Panc1 (cell line): ENCODE data around the gene AP3S2. TPM values are rescaled to one million over a fixed set of nuclear protein-coding genes. Genes with fewer than 3 reads are reported as not detected.

Source experiments
- ATAC-seq: fragments of 200-7000 bp; cut with Tn5 transposase; 2 replicates; pipeline ENCODE4 v1.9.1; 2020; ENCODE audit warnings: mild to moderate bottlenecking, moderate library complexity
- BruUV-seq: library from RNA; stranded (reverse); fragments of 400-500 nt; replicated peaks from 2 replicates; lab custom pipeline; 2021; lab: Mats Ljungman, UMichigan
- CTCF ChIA-PET: fragments of 300-600 bp; sonication (Branson Sonifier 250); formaldehyde crosslinking; loops from one replicate; lab custom pipeline; 2022; ENCODE audit warnings: antibody characterized with exemption; lab: Charles Lee
- POLR2A ChIA-PET: fragments of 300-600 bp; sonication (Branson Sonifier 250); formaldehyde crosslinking; loops from one replicate; lab custom pipeline; 2022; ENCODE audit warnings: antibody characterized with exemption; lab: Charles Lee
- DNase-seq: peaks from one replicate; pipeline ENCODE4 v3.0.0-alpha.2; 2010; ENCODE audit warnings: low read depth, low spot score
- H3K27ac ChIP-seq: 2 replicates; pipeline ENCODE4 v1.5.1; 2011; ENCODE audit warnings: mild to moderate bottlenecking, low read length, inconsistent platforms
- H3K27me3 ChIP-seq: fragments of 200-500 bp; sonication (Bioruptor generic); 2 replicates; pipeline ENCODE4 v1.6.0; 2014; ENCODE audit warnings: low read length, inconsistent platforms; ENCODE audit not compliant: control insufficient read depth, insufficient read depth
- H3K36me3 ChIP-seq: fragments of 200-500 bp; sonication (Bioruptor generic); 2 replicates; pipeline ENCODE4 v1.5.1; 2014; ENCODE audit warnings: inconsistent platforms, mild to moderate bottlenecking, low read length, moderate library complexity; ENCODE audit not compliant: control insufficient read depth, insufficient read depth
- H3K4me1 ChIP-seq: 2 replicates; pipeline ENCODE4 v1.5.1; 2011; ENCODE audit warnings: inconsistent platforms, mild to moderate bottlenecking, low read length, moderate library complexity; ENCODE audit not compliant: control insufficient read depth, insufficient read depth
- H3K4me3 ChIP-seq, 2 experiments: 2 replicates each; pipeline ENCODE4 v1.5.1; 2011 to 2012; ENCODE audit warnings: low read depth in 2 of 2, low read length in 2 of 2, mild to moderate bottlenecking in 2 of 2, inconsistent platforms in 1 of 2, moderate library complexity in 1 of 2
- H3K9me3 ChIP-seq: fragments of 200-500 bp; sonication (Bioruptor generic); 2 replicates; pipeline ENCODE4 v1.5.1; 2014; ENCODE audit warnings: low read depth, mild to moderate bottlenecking, inconsistent platforms, low read length, moderate library complexity; ENCODE audit not compliant: control insufficient read depth, insufficient read depth
- POLR2AphosphoS5 ChIP-seq: IDR thresholded peaks from 2 replicates; pipeline ENCODE4 v1.6.1; 2012; ENCODE audit warnings: mild to moderate bottlenecking, low read depth, low read length, moderate library complexity
- SIN3A ChIP-seq: IDR thresholded peaks from 2 replicates; pipeline ENCODE4 v1.6.1; 2012; ENCODE audit warnings: low read depth, mild to moderate bottlenecking, low read length, moderate library complexity, borderline replicate concordance; ENCODE audit not compliant: insufficient read depth
- TCF7L2 ChIP-seq: IDR thresholded peaks from 2 replicates; pipeline ENCODE4 v1.6.1; 2011; ENCODE audit warnings: mild to moderate bottlenecking, low read depth, low read length, inconsistent platforms
- in situ Hi-C: cut with HindIII; loops from 2 replicates; pipeline ENCODE4 v1.10.0; 2016; ENCODE audit warnings: low sequenced_read_pairs, low pct_unique_long_range_greater_than_20kb
- intact Hi-C: fragments of 100-400 bp; cut with micrococcal nuclease; formaldehyde crosslinking; loops from one replicate; pipeline ENCODE4 v1.10.0; 2022; ENCODE audit not compliant: unreplicated experiment
- total RNA-seq: library from RNA; stranded (reverse); gene quantifications from one replicate; pipeline ENCODE4 v1.2.1, GENCODE V29; 2021; ENCODE audit not compliant: unreplicated experiment
- TF ChIP-seq, protein P1 (sequence below), 2 experiments: IDR thresholded peaks; 2 replicates each; pipeline ENCODE4 v1.6.1; 2011 to 2012; ENCODE audit warnings: low read depth in 2 of 2, control low read depth in 1 of 2, low read length in 1 of 2, mild to moderate bottlenecking in 1 of 2, moderate library complexity in 1 of 2; ENCODE audit not compliant: insufficient read depth in 1 of 2
- TF ChIP-seq, protein P2 (sequence below): fragments of 450-650 bp; IDR thresholded peaks from 2 replicates; pipeline ENCODE4 v1.5.1; 2017; ENCODE audit warnings: mild to moderate bottlenecking

Gene AP3S2
- total RNA-seq, 1 experiment from 2014 or later, result 24.6 TPM

GRCh38 chr15:89936051-89936785, 42.4 kb upstream of the AP3S2 start:
- ChIA-PET POLR2A (interaction anchor here (0.6 kb wide), 1 partner anchor 81 kb away, joined by 4 read pairs; no protein-coding TSS in a partner anchor), CTCF (interaction anchor here (0.5 to 0.6 kb wide), 2 partner anchors 13 to 37 kb away, joined by 3 to 4 read pairs; no protein-coding TSS in a partner anchor)
- TF ChIP-seq, protein P1, sequence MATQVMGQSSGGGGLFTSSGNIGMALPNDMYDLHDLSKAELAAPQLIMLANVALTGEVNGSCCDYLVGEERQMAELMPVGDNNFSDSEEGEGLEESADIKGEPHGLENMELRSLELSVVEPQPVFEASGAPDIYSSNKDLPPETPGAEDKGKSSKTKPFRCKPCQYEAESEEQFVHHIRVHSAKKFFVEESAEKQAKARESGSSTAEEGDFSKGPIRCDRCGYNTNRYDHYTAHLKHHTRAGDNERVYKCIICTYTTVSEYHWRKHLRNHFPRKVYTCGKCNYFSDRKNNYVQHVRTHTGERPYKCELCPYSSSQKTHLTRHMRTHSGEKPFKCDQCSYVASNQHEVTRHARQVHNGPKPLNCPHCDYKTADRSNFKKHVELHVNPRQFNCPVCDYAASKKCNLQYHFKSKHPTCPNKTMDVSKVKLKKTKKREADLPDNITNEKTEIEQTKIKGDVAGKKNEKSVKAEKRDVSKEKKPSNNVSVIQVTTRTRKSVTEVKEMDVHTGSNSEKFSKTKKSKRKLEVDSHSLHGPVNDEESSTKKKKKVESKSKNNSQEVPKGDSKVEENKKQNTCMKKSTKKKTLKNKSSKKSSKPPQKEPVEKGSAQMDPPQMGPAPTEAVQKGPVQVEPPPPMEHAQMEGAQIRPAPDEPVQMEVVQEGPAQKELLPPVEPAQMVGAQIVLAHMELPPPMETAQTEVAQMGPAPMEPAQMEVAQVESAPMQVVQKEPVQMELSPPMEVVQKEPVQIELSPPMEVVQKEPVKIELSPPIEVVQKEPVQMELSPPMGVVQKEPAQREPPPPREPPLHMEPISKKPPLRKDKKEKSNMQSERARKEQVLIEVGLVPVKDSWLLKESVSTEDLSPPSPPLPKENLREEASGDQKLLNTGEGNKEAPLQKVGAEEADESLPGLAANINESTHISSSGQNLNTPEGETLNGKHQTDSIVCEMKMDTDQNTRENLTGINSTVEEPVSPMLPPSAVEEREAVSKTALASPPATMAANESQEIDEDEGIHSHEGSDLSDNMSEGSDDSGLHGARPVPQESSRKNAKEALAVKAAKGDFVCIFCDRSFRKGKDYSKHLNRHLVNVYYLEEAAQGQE (IDR thresholded peaks at IDR 0.05; ENCODE audit: insufficient read depth in 1 of 2, low read depth in 2 of 2, low read length in 1 of 2), result no peak
- TF ChIP-seq SIN3A (no peak), POLR2AphosphoS5 (no peak), TCF7L2 (no peak)
- TF ChIP-seq, protein P2, sequence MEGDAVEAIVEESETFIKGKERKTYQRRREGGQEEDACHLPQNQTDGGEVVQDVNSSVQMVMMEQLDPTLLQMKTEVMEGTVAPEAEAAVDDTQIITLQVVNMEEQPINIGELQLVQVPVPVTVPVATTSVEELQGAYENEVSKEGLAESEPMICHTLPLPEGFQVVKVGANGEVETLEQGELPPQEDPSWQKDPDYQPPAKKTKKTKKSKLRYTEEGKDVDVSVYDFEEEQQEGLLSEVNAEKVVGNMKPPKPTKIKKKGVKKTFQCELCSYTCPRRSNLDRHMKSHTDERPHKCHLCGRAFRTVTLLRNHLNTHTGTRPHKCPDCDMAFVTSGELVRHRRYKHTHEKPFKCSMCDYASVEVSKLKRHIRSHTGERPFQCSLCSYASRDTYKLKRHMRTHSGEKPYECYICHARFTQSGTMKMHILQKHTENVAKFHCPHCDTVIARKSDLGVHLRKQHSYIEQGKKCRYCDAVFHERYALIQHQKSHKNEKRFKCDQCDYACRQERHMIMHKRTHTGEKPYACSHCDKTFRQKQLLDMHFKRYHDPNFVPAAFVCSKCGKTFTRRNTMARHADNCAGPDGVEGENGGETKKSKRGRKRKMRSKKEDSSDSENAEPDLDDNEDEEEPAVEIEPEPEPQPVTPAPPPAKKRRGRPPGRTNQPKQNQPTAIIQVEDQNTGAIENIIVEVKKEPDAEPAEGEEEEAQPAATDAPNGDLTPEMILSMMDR, result no peak
- no peaks in the 10 kb centered on the region for H3K4me1 ChIP-seq
- H3K27me3 ChIP-seq, result no peaks in the 10 kb centered on the region
- ATAC-seq (peak; percentile 55), DNase-seq (no peak)
- no peak overlapping the region for H3K4me3 ChIP-seq
- no peak overlapping the region for H3K27ac ChIP-seq
- H3K9me3 ChIP-seq, result no peaks in the 10 kb centered on the region
- H3K36me3 ChIP-seq, result no peaks in the 10 kb centered on the region
- BruUV-seq, result no TSS peak
- intact Hi-C loops (no loop called here), in situ Hi-C loops (no loop called here)

DNA sequence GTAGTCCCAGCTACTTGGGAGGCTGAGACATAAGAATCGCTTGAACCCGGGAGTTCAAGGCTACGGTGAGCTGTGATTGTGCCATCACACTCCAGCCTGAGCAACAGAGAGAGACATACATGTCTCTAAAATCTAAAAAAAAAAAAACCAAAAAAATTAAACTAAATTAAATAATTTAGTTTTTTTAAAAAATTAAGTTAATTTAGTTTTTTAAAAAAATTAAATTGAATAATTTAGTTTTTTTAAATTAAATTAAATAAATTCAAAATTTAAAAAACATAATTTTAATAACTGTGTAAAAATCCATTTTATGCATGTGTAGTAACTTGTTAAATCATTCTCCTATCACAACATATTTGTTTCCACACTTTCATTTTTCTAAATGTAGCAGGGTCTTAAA, 39.1 kb upstream of the AP3S2 start:
- DNase-seq, result no peak
- H3K27ac ChIP-seq, result no peak overlapping the region
- no peak overlapping the region for H3K4me3 ChIP-seq
- POLR2A ChIA-PET, result interaction anchor here (0.7 kb wide), 1 partner anchor 16 kb away, joined by 3 read pairs; no protein-coding TSS in a partner anchor
- H3K4me1 ChIP-seq, result no peaks in the 10 kb centered on the region
- H3K9me3 ChIP-seq, result no peaks in the 10 kb centered on the region
- CTCF ChIA-PET, result interaction anchor here (0.6 kb wide), 1 partner anchor 33 kb away, joined by 8 read pairs; no protein-coding TSS in a partner anchor
- no TSS peak for BruUV-seq
- intact Hi-C loops (no loop called here), in situ Hi-C loops (no loop called here)
- TF ChIP-seq, protein P1 (IDR thresholded peaks at IDR 0.05; ENCODE audit: insufficient read depth in 1 of 2, low read depth in 2 of 2, low read length in 1 of 2), result no peak
- TF ChIP-seq, protein P2, result no peak
- TF ChIP-seq SIN3A (no peak), TCF7L2 (no peak), POLR2AphosphoS5 (no peak)
- ATAC-seq, result no peak
- no peaks in the 10 kb centered on the region for H3K27me3 ChIP-seq
- H3K36me3 ChIP-seq, result no peaks in the 10 kb centered on the region
